ENCODE data around the gene FHIT. TPM values are rescaled to one million over a fixed set of nuclear protein-coding genes. Genes with fewer than 3 reads are reported as not detected.

Gene FHIT
- total RNA-seq, 4 donors from 2014 or later: 7.5 to 20.1 (median 13.5) TPM

DNA sequence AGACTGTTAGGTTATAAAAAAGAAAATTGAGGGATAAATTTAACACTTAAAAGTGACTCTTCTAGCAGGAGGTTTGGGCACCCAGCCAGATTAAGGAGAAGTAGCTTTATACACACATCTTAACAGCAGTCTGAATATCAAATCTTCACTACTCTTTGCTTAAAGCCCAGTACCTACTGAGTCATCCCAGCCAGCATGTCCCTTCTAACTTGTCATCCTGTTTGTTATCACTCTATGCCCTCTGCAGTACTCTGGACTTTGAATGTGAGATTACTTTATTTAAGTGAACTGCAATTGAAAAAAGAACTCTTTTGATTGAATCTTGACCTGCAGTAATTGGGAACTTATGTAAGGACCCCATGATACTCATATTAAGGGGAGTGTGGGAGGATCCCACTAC lies 77.6 kb downstream of the FHIT start:
- in situ Hi-C loops (cut with MboI; ENCODE audit: low pct_ligation_motif_present in 1 of 4, low pct_unique_long_range_greater_than_20kb in 1 of 4, low sequenced_read_pairs in 3 of 4): no loop called here

GRCh38 chr3:61172684-61173083 lies 78.6 kb downstream of the FHIT start:
- no peak for TF ChIP-seq POLR2A (IDR thresholded peaks at IDR 0.05)
- TF ChIP-seq CTCF (IDR thresholded peaks at IDR 0.05): no peak
- no peak for TF ChIP-seq EP300 (IDR thresholded peaks at IDR 0.05; ENCODE audit: low read depth)
- TF ChIP-seq POLR2AphosphoS5 (IDR thresholded peaks at IDR 0.05): no peak
- no peak overlapping the region for H3K27ac ChIP-seq
- no peaks in the 10 kb centered on the region for H3K36me3 ChIP-seq
- H3K9me3 ChIP-seq: no peaks in the 10 kb centered on the region
- intact Hi-C loops (cut with DNase I; ENCODE audit: low total_unique reads): no loop called here
- DNase-seq: no peak
- WGBS, 2 donors (ENCODE audit: low coverage in 1 of 2): 36 to 64% methylated on average over 2 of the region's 2 CpGs
- in situ Hi-C loops (cut with MboI; ENCODE audit: low pct_ligation_motif_present in 1 of 4, low pct_unique_long_range_greater_than_20kb in 1 of 4, low sequenced_read_pairs in 3 of 4): no loop called here
- H3K4me3 ChIP-seq: no peak overlapping the region
- no peaks in the 10 kb centered on the region for H3K27me3 ChIP-seq
- no peaks in the 10 kb centered on the region for H3K4me1 ChIP-seq

More for the DNA sequence above, 77.6 kb downstream of the FHIT start:
- Histone ChIP-seq H3K27me3 (no peaks in the 10 kb centered on the region), H3K27ac (no peak overlapping the region), H3K4me3 (no peak overlapping the region), H3K4me1 (no peaks in the 10 kb centered on the region), H3K36me3 (no peaks in the 10 kb centered on the region), H3K9me3 (no peaks in the 10 kb centered on the region)
- TF ChIP-seq CTCF (IDR thresholded peaks at IDR 0.05): no peak
- no peak for TF ChIP-seq EP300 (IDR thresholded peaks at IDR 0.05; ENCODE audit: low read depth)
- no peak for TF ChIP-seq POLR2AphosphoS5 (IDR thresholded peaks at IDR 0.05)
- TF ChIP-seq POLR2A (IDR thresholded peaks at IDR 0.05): no peak
- DNase-seq: no peak
- intact Hi-C loops (cut with DNase I; ENCODE audit: low total_unique reads): no loop called here

DNA sequence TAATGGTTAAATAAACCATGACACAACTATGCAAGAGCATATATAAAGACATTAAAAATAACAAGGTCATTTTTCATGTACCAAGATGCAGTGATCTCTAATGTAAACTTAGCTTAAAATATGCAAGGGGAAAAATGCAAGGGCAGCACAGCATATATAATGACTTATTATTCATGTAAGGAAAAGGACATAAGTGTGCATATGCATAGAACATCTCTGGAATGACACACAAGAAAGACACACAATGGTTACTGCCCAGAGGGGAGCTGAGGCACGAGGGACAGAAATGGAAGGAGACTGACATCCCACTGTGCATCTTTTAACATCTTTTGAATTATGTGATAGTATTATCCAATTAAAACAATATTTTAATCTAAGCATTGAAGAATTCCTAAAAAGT lies 79.0 kb downstream of the FHIT start:
- TF ChIP-seq CTCF (IDR thresholded peaks at IDR 0.05) (no peak), POLR2AphosphoS5 (IDR thresholded peaks at IDR 0.05) (no peak), POLR2A (IDR thresholded peaks at IDR 0.05) (no peak), EP300 (IDR thresholded peaks at IDR 0.05; ENCODE audit: low read depth) (no peak)
- in situ Hi-C loops (cut with MboI; ENCODE audit: low pct_ligation_motif_present in 1 of 4, low pct_unique_long_range_greater_than_20kb in 1 of 4, low sequenced_read_pairs in 3 of 4): no loop called here
- 83 to 89% methylated on average over 1 of the region's 1 CpG for WGBS, 2 donors (ENCODE audit: low coverage in 1 of 2)
- intact Hi-C loops (cut with DNase I; ENCODE audit: low total_unique reads): no loop called here
- Histone ChIP-seq H3K27me3 (no peaks in the 10 kb centered on the region), H3K4me3 (no peak overlapping the region), H3K27ac (no peak overlapping the region), H3K36me3 (no peaks in the 10 kb centered on the region), H3K9me3 (no peaks in the 10 kb centered on the region), H3K4me1 (no peaks in the 10 kb centered on the region)
- no peak for DNase-seq

GRCh38 chr3:61169621-61170251 lies 81.5 kb downstream of the FHIT start:
- DNase-seq: no peak

More at GRCh38 chr3:61169621-61170251, 81.5 kb downstream of the FHIT start:
- in situ Hi-C loops (cut with MboI; ENCODE audit: low pct_ligation_motif_present in 1 of 4, low pct_unique_long_range_greater_than_20kb in 1 of 4, low sequenced_read_pairs in 3 of 4): no loop called here
- H3K27me3 ChIP-seq: no peaks in the 10 kb centered on the region
- H3K9me3 ChIP-seq: no peaks in the 10 kb centered on the region
- TF ChIP-seq POLR2AphosphoS5 (IDR thresholded peaks at IDR 0.05) (no peak), EP300 (IDR thresholded peaks at IDR 0.05; ENCODE audit: low read depth) (no peak), POLR2A (IDR thresholded peaks at IDR 0.05) (no peak), CTCF (IDR thresholded peaks at IDR 0.05) (no peak)
- intact Hi-C loops (cut with DNase I; ENCODE audit: low total_unique reads): no loop called here
- H3K4me1 ChIP-seq: no peaks in the 10 kb centered on the region
- no peaks in the 10 kb centered on the region for H3K36me3 ChIP-seq
- H3K4me3 ChIP-seq: no peak overlapping the region
- no peak overlapping the region for H3K27ac ChIP-seq
- WGBS, 2 donors (ENCODE audit: low coverage in 1 of 2): 90 to 100% methylated on average over 1 to 2 of the region's 2 CpGs

All from transverse colon (tissue), 4 donors.